Upper lobe of left lung (tissue), 6 donors: ENCODE data around the gene TMPRSS11B. TPM values are rescaled to one million over a fixed set of nuclear protein-coding genes. Genes with fewer than 3 reads are reported as not detected.

Experiments used
- ATAC-seq, 2 donors: fragments of 200-7000 bp; cut with Tn5 transposase; one replicate each; pipeline ENCODE4 v1.9.1; 2022; ENCODE audit warnings: mild to moderate bottlenecking in 2 of 2, moderate library complexity in 2 of 2; ENCODE audit not compliant: low FRiP score in 2 of 2
- DNase-seq, 2 donors: peaks; one replicate each; pipeline ENCODE4 v3.0.0-alpha.2; 2019 to 2020
- H3K27ac ChIP-seq, 4 donors: fragments of 200-600 bp; sonication (generic); one replicate each; pipeline ENCODE4 v1.5.1; 2016 to 2019
- H3K27me3 ChIP-seq, 4 donors: fragments of 200-600 bp; sonication (generic); one replicate each; pipeline ENCODE4 v1.5.1; 2017 to 2019
- H3K36me3 ChIP-seq, 4 donors: fragments of 200-600 bp; sonication (generic); one replicate each; pipeline ENCODE4 v1.5.1; 2016 to 2019
- H3K4me1 ChIP-seq, 4 donors: fragments of 200-600 bp; sonication (generic); one replicate each; pipeline ENCODE4 v1.5.1; 2018 to 2019
- H3K4me3 ChIP-seq, 4 donors: fragments of 200-600 bp; sonication (generic); one replicate each; pipeline ENCODE4 v1.5.1; 2017 to 2019; ENCODE audit warnings: mild to moderate bottlenecking in 2 of 4, moderate library complexity in 1 of 4
- H3K9me3 ChIP-seq, 4 donors: fragments of 200-600 bp; sonication (generic); one replicate each; pipeline ENCODE4 v1.5.1; 2018 to 2019
- EP300 ChIP-seq, 4 donors: sonication (generic); formaldehyde crosslinking; IDR thresholded peaks; one replicate each; pipeline ENCODE4 v1.5.1; 2017; ENCODE audit warnings: antibody characterized with exemption in 4 of 4, control low read depth in 2 of 4
- POLR2A ChIP-seq, 4 donors: fragments of 450-650 bp; IDR thresholded peaks; one replicate each; pipeline ENCODE4 v1.5.1; 2016 to 2017; ENCODE audit warnings: antibody characterized with exemption in 4 of 4, mild to moderate bottlenecking in 2 of 4
- POLR2AphosphoS5 ChIP-seq, 2 donors: sonication (generic); formaldehyde crosslinking; IDR thresholded peaks; one replicate each; pipeline ENCODE4 v1.5.1; 2017; ENCODE audit warnings: antibody characterized with exemption in 2 of 2
- whole genome bisulfite sequencing, 2 donors: methylation state at CpG; one replicate each; pipeline ENCODE4 v1.1.5; 2017 to 2018; 5-methylcytosine and 5-hydroxymethylcytosine counted together
- total RNA-seq, 6 donors: library from RNA; depleted of rRNA in 4 of 6; stranded (reverse); fragments of >200 nt in 4 of 6; gene quantifications; one replicate each; pipeline versions ENCODE4 v1.1.0 to v1.2.1, GENCODE V29; 2016 to 2021
- TF ChIP-seq, protein P1 (sequence below), 6 experiments: fragments of 450-650 bp in 4 of 6; fragments of 200-600 bp in 2 of 6; sonication (generic) in 2 of 6; IDR thresholded peaks; one replicate each; pipeline ENCODE4 v1.5.1; 2016 to 2019; ENCODE audit warnings: antibody characterized with exemption in 6 of 6
- donor health status: DM: no; HTN: no; CAD: no; lungs with moderate emphysema.
- donor health status: DM: no; HTN: yes; CAD: no; lungs with severe emphysema.

Gene TMPRSS11B
- total RNA-seq, 6 donors from 2014 or later, result not detected

DNA sequence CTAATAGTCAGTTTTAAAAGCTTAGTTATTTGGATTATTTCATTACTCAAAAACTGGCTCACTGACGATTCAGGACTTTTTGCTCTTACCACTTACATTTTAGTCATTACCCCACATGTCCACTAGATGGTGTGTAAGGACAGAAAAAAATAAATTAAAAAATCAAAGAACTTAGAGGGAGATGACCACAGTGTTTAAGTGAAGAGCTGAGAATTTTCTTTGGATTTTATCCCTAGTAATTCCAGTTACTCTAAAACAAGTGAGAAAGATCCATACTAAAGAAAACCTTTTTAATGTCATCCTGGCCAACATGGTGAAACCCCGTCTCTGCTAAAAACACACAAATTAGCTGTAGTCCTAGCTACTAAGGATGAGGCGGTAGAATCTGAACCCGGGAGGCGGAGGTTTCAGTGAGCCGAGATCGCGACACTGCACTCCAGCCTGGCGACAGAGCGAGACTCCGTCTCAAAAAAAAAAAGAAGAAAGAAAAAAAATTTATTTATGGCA is 26.4 kb upstream of the TMPRSS11B start:
- H3K4me3 ChIP-seq, result peak overlapping the region in 1 of 4 donors; percentile 15
- H3K9me3 ChIP-seq, result no peaks in the 10 kb centered on the region
- ATAC-seq (peak in 1 of 2 donors; percentile 90), DNase-seq (no peak)
- peaks cover 0 to 3% (median 0%) of the 10 kb centered on the region in 4 donors for H3K4me1 ChIP-seq
- TF ChIP-seq EP300 (IDR thresholded peaks at IDR 0.05), result no peak
- TF ChIP-seq POLR2A (IDR thresholded peaks at IDR 0.05), result no peak
- TF ChIP-seq, protein P1, sequence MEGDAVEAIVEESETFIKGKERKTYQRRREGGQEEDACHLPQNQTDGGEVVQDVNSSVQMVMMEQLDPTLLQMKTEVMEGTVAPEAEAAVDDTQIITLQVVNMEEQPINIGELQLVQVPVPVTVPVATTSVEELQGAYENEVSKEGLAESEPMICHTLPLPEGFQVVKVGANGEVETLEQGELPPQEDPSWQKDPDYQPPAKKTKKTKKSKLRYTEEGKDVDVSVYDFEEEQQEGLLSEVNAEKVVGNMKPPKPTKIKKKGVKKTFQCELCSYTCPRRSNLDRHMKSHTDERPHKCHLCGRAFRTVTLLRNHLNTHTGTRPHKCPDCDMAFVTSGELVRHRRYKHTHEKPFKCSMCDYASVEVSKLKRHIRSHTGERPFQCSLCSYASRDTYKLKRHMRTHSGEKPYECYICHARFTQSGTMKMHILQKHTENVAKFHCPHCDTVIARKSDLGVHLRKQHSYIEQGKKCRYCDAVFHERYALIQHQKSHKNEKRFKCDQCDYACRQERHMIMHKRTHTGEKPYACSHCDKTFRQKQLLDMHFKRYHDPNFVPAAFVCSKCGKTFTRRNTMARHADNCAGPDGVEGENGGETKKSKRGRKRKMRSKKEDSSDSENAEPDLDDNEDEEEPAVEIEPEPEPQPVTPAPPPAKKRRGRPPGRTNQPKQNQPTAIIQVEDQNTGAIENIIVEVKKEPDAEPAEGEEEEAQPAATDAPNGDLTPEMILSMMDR (IDR thresholded peaks at IDR 0.05), result peak; percentile 51 to 80 (median 76)
- H3K36me3 ChIP-seq, result no peaks in the 10 kb centered on the region
- 29 to 40% methylated on average over 11 of the region's 11 CpGs for WGBS, 2 donors
- no peak overlapping the region for H3K27ac ChIP-seq
- no peaks in the 10 kb centered on the region for H3K27me3 ChIP-seq

DNA sequence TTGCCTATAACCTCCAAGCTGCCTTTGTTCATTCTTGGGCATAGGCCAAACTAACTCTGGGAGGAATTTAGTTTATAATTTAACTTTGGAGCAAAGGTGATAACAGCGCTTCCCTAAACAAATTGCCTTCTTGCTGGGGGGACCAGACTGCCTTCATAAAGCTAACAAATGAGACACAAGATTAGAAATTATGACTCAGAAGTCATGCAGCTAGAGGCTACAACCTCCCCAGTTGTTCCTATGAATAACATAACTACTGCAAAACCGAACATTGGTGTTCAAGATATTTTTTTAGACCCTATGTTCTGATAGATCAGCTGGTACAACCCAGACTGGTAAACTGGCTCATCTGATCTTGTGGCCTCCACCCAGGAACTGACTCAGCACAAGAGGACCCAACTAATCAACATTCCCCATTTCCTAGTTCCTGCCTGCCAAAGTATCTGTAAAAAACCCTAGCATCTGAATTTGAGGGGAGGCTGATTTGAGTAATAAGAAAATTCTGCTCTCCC is 22.0 kb upstream of the TMPRSS11B start:
- DNase-seq, result no peak
- H3K4me3 ChIP-seq, result no peak overlapping the region
- WGBS, 2 donors, result 53 to 63% methylated on average over 2 of the region's 2 CpGs
- no peak overlapping the region for H3K27ac ChIP-seq
- peaks cover 0 to 3% (median 0%) of the 10 kb centered on the region in 4 donors for H3K4me1 ChIP-seq
- ATAC-seq, result no peak
- no peaks in the 10 kb centered on the region for H3K27me3 ChIP-seq
- TF ChIP-seq EP300 (IDR thresholded peaks at IDR 0.05), result no peak
- TF ChIP-seq, protein P1 (IDR thresholded peaks at IDR 0.05), result no peak
- TF ChIP-seq POLR2A (IDR thresholded peaks at IDR 0.05), result no peak
- TF ChIP-seq POLR2AphosphoS5 (IDR thresholded peaks at IDR 0.05), result no peak
- no peaks in the 10 kb centered on the region for H3K36me3 ChIP-seq
- H3K9me3 ChIP-seq, result no peaks in the 10 kb centered on the region

DNA sequence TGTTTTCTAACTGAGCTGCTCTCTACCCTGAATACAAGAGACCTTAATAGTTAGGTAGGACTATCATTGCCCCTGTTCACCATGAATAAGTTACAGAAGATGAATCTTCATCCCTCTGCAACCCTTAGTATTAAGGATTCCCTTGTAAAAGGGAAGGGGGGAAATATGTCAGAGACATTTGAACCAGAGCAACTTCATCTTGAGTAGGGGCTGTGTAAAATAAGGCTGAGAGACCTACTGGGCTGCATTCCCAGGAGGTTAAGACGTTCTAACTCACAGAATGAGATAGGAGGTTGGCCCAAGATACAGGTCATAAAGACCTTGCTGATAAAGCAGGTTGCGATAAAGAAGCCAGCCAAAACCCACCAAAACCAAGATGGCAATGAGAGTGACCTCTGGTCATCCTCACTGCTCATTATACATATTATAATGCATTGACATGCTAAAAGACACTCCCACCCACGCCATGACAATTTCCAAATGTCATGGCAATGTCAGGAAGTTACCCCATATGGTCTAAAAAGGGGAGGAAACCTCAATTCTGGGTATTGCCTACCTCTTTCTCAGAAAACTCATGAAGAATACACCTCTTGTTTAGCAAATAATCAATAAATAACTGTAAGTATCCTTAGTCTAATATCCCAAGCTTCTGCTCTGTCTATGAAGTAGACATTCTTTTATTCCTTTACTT is 19.5 kb upstream of the TMPRSS11B start:
- Histone ChIP-seq H3K4me1 (peaks cover 0 to 3% (median 0%) of the 10 kb centered on the region in 4 donors), H3K27ac (no peak overlapping the region), H3K36me3 (no peaks in the 10 kb centered on the region), H3K4me3 (no peak overlapping the region), H3K27me3 (no peaks in the 10 kb centered on the region), H3K9me3 (no peaks in the 10 kb centered on the region)
- DNase-seq (no peak), ATAC-seq (no peak)
- 65 to 69% methylated on average over 3 of the region's 3 CpGs for WGBS, 2 donors
- TF ChIP-seq POLR2AphosphoS5 (IDR thresholded peaks at IDR 0.05) (no peak), EP300 (IDR thresholded peaks at IDR 0.05) (no peak), POLR2A (IDR thresholded peaks at IDR 0.05) (no peak)
- TF ChIP-seq, protein P1 (IDR thresholded peaks at IDR 0.05), result no peak

DNA sequence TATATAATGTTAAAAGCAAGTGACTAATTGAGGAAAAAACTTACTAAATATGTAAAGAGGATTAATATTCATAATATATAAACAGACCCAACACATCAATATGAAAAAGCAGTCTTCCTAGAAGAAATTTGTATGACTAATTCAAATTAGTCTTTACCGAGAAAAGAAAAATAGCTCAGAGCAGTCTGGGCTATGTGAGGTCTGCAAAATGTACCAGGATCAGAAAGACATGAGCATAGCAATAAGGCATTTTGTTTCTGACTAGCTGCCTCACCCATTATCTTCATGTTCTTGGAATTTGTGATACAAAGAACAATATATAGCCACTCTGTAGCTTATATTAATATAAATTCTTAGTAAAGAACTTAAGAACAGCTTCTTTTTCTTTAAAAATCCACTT is 13.7 kb upstream of the TMPRSS11B start:
- no peak for TF ChIP-seq POLR2A (IDR thresholded peaks at IDR 0.05)
- TF ChIP-seq EP300 (IDR thresholded peaks at IDR 0.05), result no peak
- TF ChIP-seq, protein P1 (IDR thresholded peaks at IDR 0.05), result no peak
- no peak for TF ChIP-seq POLR2AphosphoS5 (IDR thresholded peaks at IDR 0.05)
- Histone ChIP-seq H3K36me3 (no peaks in the 10 kb centered on the region), H3K27ac (no peak overlapping the region), H3K4me3 (no peak overlapping the region), H3K9me3 (no peaks in the 10 kb centered on the region), H3K4me1 (no peaks in the 10 kb centered on the region), H3K27me3 (no peaks in the 10 kb centered on the region)
- WGBS, 2 donors, result 91% methylated on average over 1 of the region's 1 CpG
- ATAC-seq (no peak), DNase-seq (no peak)
